IPS-18c (cell line): ENCODE results near the gene LILRB2.
"Not testable (repeated sequence)": the region's sequence is repeated elsewhere in the genome, so short reads cannot be mapped to it uniquely, and the experiment has no call there.

ENCODE experiments used
- H3K4me3 ChIP-seq: 2 replicates; pipeline ENCODE4 v1.7.0; 2013; ENCODE audit warnings: low read depth, mild to moderate bottlenecking, low read length, moderate library complexity; ENCODE audit not compliant: insufficient read depth
- H3K9me3 ChIP-seq: one replicate; pipeline ENCODE4 v1.6.1; 2013; ENCODE audit warnings: mild to moderate bottlenecking, low read length, moderate library complexity; ENCODE audit not compliant: control insufficient read depth, insufficient read depth

The LILRB2 gene

GRCh38 chr19:54231077-54231931, 49.6 kb downstream of the LILRB2 start:
- Histone ChIP-seq H3K9me3 (peaks cover 2% of the 10 kb centered on the region), H3K4me3 (no peak overlapping the region)

- peaks cover 2% of the 10 kb centered on the region for H3K9me3 ChIP-seq
- no peak overlapping the region for H3K4me3 ChIP-seq
These were observed 50.9 kb downstream of the LILRB2 start for GRCh38 chr19:54230031-54230430.

- Histone ChIP-seq H3K4me3 (no peak overlapping the region), H3K9me3 (peaks cover 2% of the 10 kb centered on the region)
These were observed 51.8 kb downstream of the LILRB2 start for GRCh38 chr19:54229146-54229545.

- H3K9me3 ChIP-seq, result not testable (repeated sequence)
These were observed 56.3 kb downstream of the LILRB2 start for GRCh38 chr19:54224619-54225018.

GRCh38 chr19:54223937-54224281, 57.0 kb downstream of the LILRB2 start:
- H3K4me3 ChIP-seq, result not testable (repeated sequence)

More at GRCh38 chr19:54224619-54225018, 56.3 kb downstream of the LILRB2 start:
- not testable (repeated sequence) for H3K4me3 ChIP-seq

More at GRCh38 chr19:54223937-54224281, 57.0 kb downstream of the LILRB2 start:
- H3K9me3 ChIP-seq, result not testable (repeated sequence)
